IMR-90 (cell line): ENCODE measurements around the gene CHSY3.

Experiments
- BHLHE40 ChIP-seq: fragments of 150-350 bp; IDR thresholded peaks from 2 replicates; pipeline ENCODE4 v1.6.1; 2016; ENCODE audit warnings: mild to moderate bottlenecking, low read depth, low read length
- CHD1 ChIP-seq: IDR thresholded peaks from 2 replicates; pipeline ENCODE4 v1.6.1; 2012; ENCODE audit warnings: low read depth, low read length, improper control_type of control experiment
- CTCF ChIP-seq: conservative IDR thresholded peaks from 2 replicates; pipeline ENCODE4 v1.5.1; 2012; ENCODE audit warnings: mild to moderate bottlenecking, low read depth, low read length, improper control_type of control experiment
- FOS ChIP-seq: fragments of 150-350 bp; IDR thresholded peaks from 2 replicates; pipeline ENCODE4 v1.6.1; 2016; ENCODE audit warnings: low read depth, low read length
- MAFK ChIP-seq: IDR thresholded peaks from 2 replicates; pipeline ENCODE4 v1.6.1; 2012; ENCODE audit warnings: low read depth, low read length, improper control_type of control experiment
- MAZ ChIP-seq: IDR thresholded peaks from 2 replicates; pipeline ENCODE4 v1.6.1; 2012; ENCODE audit warnings: low read depth, mild to moderate bottlenecking, low read length, improper control_type of control experiment, moderate library complexity, borderline replicate concordance
- MXI1 ChIP-seq: IDR thresholded peaks from 2 replicates; pipeline ENCODE4 v1.6.1; 2012; ENCODE audit warnings: low read depth, mild to moderate bottlenecking, low read length, moderate library complexity, borderline replicate concordance
- POLR2A ChIP-seq: IDR thresholded peaks from 2 replicates; pipeline ENCODE4 v1.6.1; 2012; ENCODE audit warnings: mild to moderate bottlenecking, low read depth, low read length
- RAD21 ChIP-seq: IDR thresholded peaks from 2 replicates; pipeline ENCODE4 v1.6.1; 2012; ENCODE audit warnings: low read length, improper control_type of control experiment
- RCOR1 ChIP-seq: IDR thresholded peaks from 2 replicates; pipeline ENCODE4 v1.6.1; 2012; ENCODE audit warnings: mild to moderate bottlenecking, low read length, improper control_type of control experiment; ENCODE audit not compliant: insufficient replicate concordance
- RFX5 ChIP-seq: IDR thresholded peaks from 2 replicates; pipeline ENCODE4 v1.8.0; 2012; ENCODE audit warnings: low read depth, mild to moderate bottlenecking, low read length, moderate library complexity
- TF ChIP-seq, protein P1 (sequence below): fragments of 150-350 bp; IDR thresholded peaks from 2 replicates; pipeline ENCODE4 v1.6.1; 2017; ENCODE audit warnings: mild to moderate bottlenecking, antibody characterized with exemption, low read length, low read depth

- TF ChIP-seq CTCF (no peak), RAD21 (no peak), POLR2A (no peak), RCOR1 (no peak), RFX5 (no peak), FOS (no peak), MAZ (no peak), MXI1 (no peak), BHLHE40 (no peak), CHD1 (no peak), MAFK (no peak)
- TF ChIP-seq, protein P1, sequence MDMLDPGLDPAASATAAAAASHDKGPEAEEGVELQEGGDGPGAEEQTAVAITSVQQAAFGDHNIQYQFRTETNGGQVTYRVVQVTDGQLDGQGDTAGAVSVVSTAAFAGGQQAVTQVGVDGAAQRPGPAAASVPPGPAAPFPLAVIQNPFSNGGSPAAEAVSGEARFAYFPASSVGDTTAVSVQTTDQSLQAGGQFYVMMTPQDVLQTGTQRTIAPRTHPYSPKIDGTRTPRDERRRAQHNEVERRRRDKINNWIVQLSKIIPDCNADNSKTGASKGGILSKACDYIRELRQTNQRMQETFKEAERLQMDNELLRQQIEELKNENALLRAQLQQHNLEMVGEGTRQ = no peak
Measured at GRCh38 chr5:130110328-130110727, 206.1 kb downstream of the CHSY3 start.
